ENCODE results near the gene USP2. TPM values are rescaled to one million over a fixed set of nuclear protein-coding genes. Genes with fewer than 3 reads are reported as not detected.
A peak's percentile ranks its signal among the peaks of the same experiment; 100 is the strongest.

USP2 gene
- total RNA-seq, 4 donors from 2014 or later, result 4.6 to 10.0 (median 6.6) TPM

- 11% methylated on average over 8 of the region's 10 CpGs; no CpG with 5 or more reads in 1 of the 2 donors for WGBS, 2 donors (ENCODE audit: low coverage in 1 of 2)
- peak overlapping the region; percentile 41 to 58 for H3K4me3 ChIP-seq
- H3K27ac ChIP-seq, result peak overlapping the region; percentile 25 to 82 (median 80)
- peaks cover 0 to 40% (median 17%) of the 10 kb centered on the region in 3 donors for H3K4me1 ChIP-seq
- no peaks in the 10 kb centered on the region for H3K27me3 ChIP-seq
- no peaks in the 10 kb centered on the region for H3K9me3 ChIP-seq
- ATAC-seq, result no peak
- TF ChIP-seq POLR2A (IDR thresholded peaks at IDR 0.05) (no peak), POLR2AphosphoS5 (IDR thresholded peaks at IDR 0.05) (no peak), EP300 (IDR thresholded peaks at IDR 0.05) (no peak), CTCF (IDR thresholded peaks at IDR 0.05) (no peak)
- no peaks in the 10 kb centered on the region for H3K36me3 ChIP-seq
Measured at GRCh38 chr11:119380827-119381180, 686 bp downstream of the USP2 start.

GRCh38 chr11:119380160-119380826, 1.2 kb downstream of the USP2 start:
- TF ChIP-seq POLR2AphosphoS5 (IDR thresholded peaks at IDR 0.05) (peak; percentile 7), EP300 (IDR thresholded peaks at IDR 0.05) (no peak), POLR2A (IDR thresholded peaks at IDR 0.05) (no peak)
- H3K27ac ChIP-seq, result peak overlapping the region in 3 of 4 donors; percentile 79 to 82 (median 80)
- H3K9me3 ChIP-seq, result no peaks in the 10 kb centered on the region
- peak overlapping the region in 1 of 2 donors; percentile 58 for H3K4me3 ChIP-seq
- H3K27me3 ChIP-seq, result no peaks in the 10 kb centered on the region
- 60% methylated on average over 1 of the region's 13 CpGs; no CpG with 5 or more reads in 1 of the 2 donors for WGBS, 2 donors (ENCODE audit: low coverage in 1 of 2)
- peaks cover 0 to 45% (median 20%) of the 10 kb centered on the region in 3 donors for H3K4me1 ChIP-seq
- no peak for ATAC-seq
- H3K36me3 ChIP-seq, result no peaks in the 10 kb centered on the region

- no peaks in the 10 kb centered on the region for H3K36me3 ChIP-seq
- no peaks in the 10 kb centered on the region for H3K9me3 ChIP-seq
- WGBS, 2 donors (ENCODE audit: low coverage in 1 of 2), result 56% methylated on average over 2 to 8 of the region's 10 CpGs
- peaks cover 0 to 59% (median 30%) of the 10 kb centered on the region in 3 donors for H3K4me1 ChIP-seq
- H3K27ac ChIP-seq, result peak overlapping the region in 2 of 4 donors; percentile 7 to 96
- no peak overlapping the region for H3K4me3 ChIP-seq
- H3K27me3 ChIP-seq, result no peaks in the 10 kb centered on the region
- TF ChIP-seq EP300 (IDR thresholded peaks at IDR 0.05), result no peak
- TF ChIP-seq POLR2AphosphoS5 (IDR thresholded peaks at IDR 0.05), result no peak
- no peak for TF ChIP-seq POLR2A (IDR thresholded peaks at IDR 0.05)
- TF ChIP-seq CTCF (IDR thresholded peaks at IDR 0.05), result no peak
- ATAC-seq, result no peak
Measured at GRCh38 chr11:119378851-119379465, 2.5 kb downstream of the USP2 start.

- Histone ChIP-seq H3K4me1 (peaks cover 0 to 67% (median 30%) of the 10 kb centered on the region in 3 donors), H3K36me3 (no peaks in the 10 kb centered on the region), H3K4me3 (no peak overlapping the region), H3K27ac (peak overlapping the region in 3 of 4 donors; percentile 55 to 97 (median 96)), H3K9me3 (no peaks in the 10 kb centered on the region), H3K27me3 (no peaks in the 10 kb centered on the region)
- TF ChIP-seq CTCF (IDR thresholded peaks at IDR 0.05), result no peak
- TF ChIP-seq POLR2AphosphoS5 (IDR thresholded peaks at IDR 0.05), result no peak
- no peak for TF ChIP-seq EP300 (IDR thresholded peaks at IDR 0.05)
- no peak for TF ChIP-seq POLR2A (IDR thresholded peaks at IDR 0.05)
- no peak for ATAC-seq
- WGBS, 2 donors (ENCODE audit: low coverage in 1 of 2), result no CpG with 5 or more reads among the region's 6 CpGs
Measured at GRCh38 chr11:119377961-119378667, 3.4 kb downstream of the USP2 start.

- WGBS, 2 donors (ENCODE audit: low coverage in 1 of 2), result 65 to 67% methylated on average over 3 to 4 of the region's 12 CpGs
- ATAC-seq, result no peak
- H3K9me3 ChIP-seq, result no peaks in the 10 kb centered on the region
- H3K27me3 ChIP-seq, result no peaks in the 10 kb centered on the region
- peaks cover 0 to 73% (median 32%) of the 10 kb centered on the region in 3 donors for H3K4me1 ChIP-seq
- TF ChIP-seq POLR2AphosphoS5 (IDR thresholded peaks at IDR 0.05) (no peak), POLR2A (IDR thresholded peaks at IDR 0.05) (no peak), CTCF (IDR thresholded peaks at IDR 0.05) (no peak), EP300 (IDR thresholded peaks at IDR 0.05) (no peak)
- H3K4me3 ChIP-seq, result no peak overlapping the region
- H3K27ac ChIP-seq, result peak overlapping the region in 3 of 4 donors; percentile 55 to 97 (median 96)
- H3K36me3 ChIP-seq, result no peaks in the 10 kb centered on the region
Measured at GRCh38 chr11:119377112-119377901, 4.2 kb downstream of the USP2 start.
